HL-60 (cell line): ENCODE measurements around the gene CERS6.

Experiments used
- DNase-seq, 2 experiments: peaks; one replicate each; pipeline ENCODE4 v3.0.0-alpha.2; 2010 to 2020; ENCODE audit warnings: low read depth in 1 of 2, low spot score in 1 of 2
- H3K27ac ChIP-seq: fragments of 250-450 bp; sonication (Bioruptor Pico); replicated peaks from 2 replicates; pipeline ENCODE4 v1.5.1; 2020; ENCODE audit warnings: mild to moderate bottlenecking, moderate library complexity
- H3K27me3 ChIP-seq: fragments of 250-450 bp; sonication (Bioruptor Pico); 2 replicates; pipeline ENCODE4 v1.5.1; 2021; ENCODE audit warnings: mild to moderate bottlenecking, moderate library complexity; ENCODE audit not compliant: insufficient read depth, poor library complexity, severe bottlenecking
- H3K4me3 ChIP-seq: replicated peaks from 2 replicates; pipeline ENCODE4 v1.5.1; 2011; ENCODE audit warnings: mild to moderate bottlenecking, control low read depth, low read length; ENCODE audit not compliant: insufficient read depth
- GABPA ChIP-seq: IDR thresholded peaks from 2 replicates; pipeline ENCODE4 v1.6.1; 2012; ENCODE audit warnings: low read depth
- POLR2AphosphoS5 ChIP-seq: IDR thresholded peaks from 2 replicates; pipeline ENCODE4 v1.6.1; 2012; ENCODE audit warnings: low read depth
- SPI1 ChIP-seq: IDR thresholded peaks from 2 replicates; pipeline ENCODE4 v1.6.1; 2012; ENCODE audit warnings: low read depth, mild to moderate bottlenecking, borderline replicate concordance
- TF ChIP-seq, protein P1 (sequence below): IDR thresholded peaks from one replicate; pipeline ENCODE4 v1.5.1; 2011; ENCODE audit warnings: low read length, control low read depth, inconsistent platforms; ENCODE audit not compliant: insufficient read depth
- TF ChIP-seq, protein P2 (sequence below): IDR thresholded peaks from 2 replicates; pipeline ENCODE4 v1.6.1; 2012; ENCODE audit warnings: low read depth; ENCODE audit not compliant: insufficient replicate concordance

Gene CERS6

DNA sequence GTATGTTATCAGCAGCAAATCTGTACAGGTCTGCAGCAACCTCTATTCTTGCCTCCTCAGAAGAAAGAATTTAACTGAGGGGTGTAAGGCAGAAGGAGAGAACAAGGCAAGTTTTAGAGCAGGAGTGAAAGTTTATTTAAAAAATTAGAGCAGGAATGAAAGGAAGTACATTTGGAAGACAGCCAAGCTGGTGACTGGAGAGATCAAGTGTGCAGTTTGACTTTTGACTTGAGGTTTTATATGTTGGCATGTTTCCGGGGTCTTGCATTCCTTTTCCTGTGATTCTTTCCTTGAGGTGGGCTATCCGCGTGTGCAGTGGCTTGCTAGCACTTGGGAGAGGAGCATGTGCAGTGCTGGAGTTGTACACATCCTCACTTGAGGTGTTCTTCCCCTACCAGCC is 16.5 kb upstream of the CERS6 start:
- TF ChIP-seq SPI1 (no peak), POLR2AphosphoS5 (no peak), GABPA (no peak)
- TF ChIP-seq, protein P1, sequence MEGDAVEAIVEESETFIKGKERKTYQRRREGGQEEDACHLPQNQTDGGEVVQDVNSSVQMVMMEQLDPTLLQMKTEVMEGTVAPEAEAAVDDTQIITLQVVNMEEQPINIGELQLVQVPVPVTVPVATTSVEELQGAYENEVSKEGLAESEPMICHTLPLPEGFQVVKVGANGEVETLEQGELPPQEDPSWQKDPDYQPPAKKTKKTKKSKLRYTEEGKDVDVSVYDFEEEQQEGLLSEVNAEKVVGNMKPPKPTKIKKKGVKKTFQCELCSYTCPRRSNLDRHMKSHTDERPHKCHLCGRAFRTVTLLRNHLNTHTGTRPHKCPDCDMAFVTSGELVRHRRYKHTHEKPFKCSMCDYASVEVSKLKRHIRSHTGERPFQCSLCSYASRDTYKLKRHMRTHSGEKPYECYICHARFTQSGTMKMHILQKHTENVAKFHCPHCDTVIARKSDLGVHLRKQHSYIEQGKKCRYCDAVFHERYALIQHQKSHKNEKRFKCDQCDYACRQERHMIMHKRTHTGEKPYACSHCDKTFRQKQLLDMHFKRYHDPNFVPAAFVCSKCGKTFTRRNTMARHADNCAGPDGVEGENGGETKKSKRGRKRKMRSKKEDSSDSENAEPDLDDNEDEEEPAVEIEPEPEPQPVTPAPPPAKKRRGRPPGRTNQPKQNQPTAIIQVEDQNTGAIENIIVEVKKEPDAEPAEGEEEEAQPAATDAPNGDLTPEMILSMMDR, result no peak
- TF ChIP-seq, protein P2, sequence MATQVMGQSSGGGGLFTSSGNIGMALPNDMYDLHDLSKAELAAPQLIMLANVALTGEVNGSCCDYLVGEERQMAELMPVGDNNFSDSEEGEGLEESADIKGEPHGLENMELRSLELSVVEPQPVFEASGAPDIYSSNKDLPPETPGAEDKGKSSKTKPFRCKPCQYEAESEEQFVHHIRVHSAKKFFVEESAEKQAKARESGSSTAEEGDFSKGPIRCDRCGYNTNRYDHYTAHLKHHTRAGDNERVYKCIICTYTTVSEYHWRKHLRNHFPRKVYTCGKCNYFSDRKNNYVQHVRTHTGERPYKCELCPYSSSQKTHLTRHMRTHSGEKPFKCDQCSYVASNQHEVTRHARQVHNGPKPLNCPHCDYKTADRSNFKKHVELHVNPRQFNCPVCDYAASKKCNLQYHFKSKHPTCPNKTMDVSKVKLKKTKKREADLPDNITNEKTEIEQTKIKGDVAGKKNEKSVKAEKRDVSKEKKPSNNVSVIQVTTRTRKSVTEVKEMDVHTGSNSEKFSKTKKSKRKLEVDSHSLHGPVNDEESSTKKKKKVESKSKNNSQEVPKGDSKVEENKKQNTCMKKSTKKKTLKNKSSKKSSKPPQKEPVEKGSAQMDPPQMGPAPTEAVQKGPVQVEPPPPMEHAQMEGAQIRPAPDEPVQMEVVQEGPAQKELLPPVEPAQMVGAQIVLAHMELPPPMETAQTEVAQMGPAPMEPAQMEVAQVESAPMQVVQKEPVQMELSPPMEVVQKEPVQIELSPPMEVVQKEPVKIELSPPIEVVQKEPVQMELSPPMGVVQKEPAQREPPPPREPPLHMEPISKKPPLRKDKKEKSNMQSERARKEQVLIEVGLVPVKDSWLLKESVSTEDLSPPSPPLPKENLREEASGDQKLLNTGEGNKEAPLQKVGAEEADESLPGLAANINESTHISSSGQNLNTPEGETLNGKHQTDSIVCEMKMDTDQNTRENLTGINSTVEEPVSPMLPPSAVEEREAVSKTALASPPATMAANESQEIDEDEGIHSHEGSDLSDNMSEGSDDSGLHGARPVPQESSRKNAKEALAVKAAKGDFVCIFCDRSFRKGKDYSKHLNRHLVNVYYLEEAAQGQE, result no peak
- H3K27me3 ChIP-seq, result no peaks in the 10 kb centered on the region
- DNase-seq, result no peak
- no peak overlapping the region for H3K4me3 ChIP-seq
- no peak overlapping the region for H3K27ac ChIP-seq

DNA sequence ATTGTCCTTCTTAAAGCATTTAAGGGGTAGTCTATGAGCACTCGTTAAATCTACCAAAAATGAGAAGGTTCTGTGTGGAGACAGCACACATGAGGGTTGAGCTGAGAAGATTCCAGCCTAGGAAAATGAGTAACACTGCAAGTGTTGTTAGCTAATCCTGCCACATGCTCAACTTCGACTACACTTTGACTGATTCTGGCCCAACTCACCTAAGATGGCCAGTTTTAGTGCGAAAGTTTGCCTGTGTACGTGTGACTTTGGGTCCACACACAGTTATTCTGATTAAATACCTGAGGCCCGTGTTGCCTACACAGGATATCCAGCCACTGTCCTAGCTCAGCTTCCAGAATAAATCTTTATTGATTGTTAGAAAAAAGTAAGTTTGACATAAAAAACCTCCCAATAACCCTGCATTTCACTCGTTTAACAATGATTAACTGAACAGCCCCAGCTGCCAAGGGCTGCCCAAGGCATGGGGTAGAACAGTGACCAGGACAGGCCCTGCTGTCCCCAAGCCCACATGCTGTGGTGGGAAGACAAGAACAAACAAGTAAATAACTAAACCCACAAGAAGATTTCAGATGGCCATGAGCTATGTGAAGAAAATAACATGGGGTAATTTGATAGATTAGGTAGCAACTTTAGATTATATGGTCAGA is 14.7 kb upstream of the CERS6 start:
- no peak for DNase-seq
- H3K4me3 ChIP-seq, result no peak overlapping the region
- H3K27ac ChIP-seq, result no peak overlapping the region
- H3K27me3 ChIP-seq, result no peaks in the 10 kb centered on the region
- TF ChIP-seq, protein P2, result no peak
- no peak for TF ChIP-seq GABPA
- TF ChIP-seq, protein P1, result no peak
- no peak for TF ChIP-seq POLR2AphosphoS5
- TF ChIP-seq SPI1, result no peak

DNA sequence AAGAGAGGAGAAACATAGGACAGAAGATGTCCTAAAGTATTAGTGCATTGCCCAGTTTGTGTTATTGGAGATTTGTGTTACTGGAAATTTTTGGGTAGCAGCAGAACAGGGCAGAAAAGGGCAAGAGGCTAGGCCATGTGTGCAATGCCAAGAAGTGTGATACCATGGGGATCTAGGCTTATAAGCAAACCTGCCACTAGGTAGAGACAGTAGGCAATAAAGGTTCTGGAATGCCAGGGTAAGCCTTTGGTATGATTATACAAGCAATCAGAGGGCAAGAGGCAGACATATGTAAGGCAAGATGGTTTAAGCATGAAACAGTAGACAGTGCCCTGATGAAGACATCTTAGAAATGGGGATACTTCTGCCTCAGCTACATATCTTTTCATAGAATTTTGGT is 12.3 kb upstream of the CERS6 start:
- DNase-seq, result no peak
- H3K27ac ChIP-seq, result no peak overlapping the region

More for the DNA sequence above, 12.3 kb upstream of the CERS6 start:
- H3K27me3 ChIP-seq, result no peaks in the 10 kb centered on the region
- TF ChIP-seq, protein P2, result no peak
- TF ChIP-seq SPI1 (no peak), POLR2AphosphoS5 (no peak), GABPA (no peak)
- TF ChIP-seq, protein P1, result no peak
- H3K4me3 ChIP-seq, result no peak overlapping the region
